ENCODE measurements around the gene FOXP4. TPM values are rescaled to one million over a fixed set of nuclear protein-coding genes. Genes with fewer than 3 reads are reported as not detected.

The FOXP4 gene
- total RNA-seq, 1 donor from 2014 or later, result 27.9 TPM

DNA sequence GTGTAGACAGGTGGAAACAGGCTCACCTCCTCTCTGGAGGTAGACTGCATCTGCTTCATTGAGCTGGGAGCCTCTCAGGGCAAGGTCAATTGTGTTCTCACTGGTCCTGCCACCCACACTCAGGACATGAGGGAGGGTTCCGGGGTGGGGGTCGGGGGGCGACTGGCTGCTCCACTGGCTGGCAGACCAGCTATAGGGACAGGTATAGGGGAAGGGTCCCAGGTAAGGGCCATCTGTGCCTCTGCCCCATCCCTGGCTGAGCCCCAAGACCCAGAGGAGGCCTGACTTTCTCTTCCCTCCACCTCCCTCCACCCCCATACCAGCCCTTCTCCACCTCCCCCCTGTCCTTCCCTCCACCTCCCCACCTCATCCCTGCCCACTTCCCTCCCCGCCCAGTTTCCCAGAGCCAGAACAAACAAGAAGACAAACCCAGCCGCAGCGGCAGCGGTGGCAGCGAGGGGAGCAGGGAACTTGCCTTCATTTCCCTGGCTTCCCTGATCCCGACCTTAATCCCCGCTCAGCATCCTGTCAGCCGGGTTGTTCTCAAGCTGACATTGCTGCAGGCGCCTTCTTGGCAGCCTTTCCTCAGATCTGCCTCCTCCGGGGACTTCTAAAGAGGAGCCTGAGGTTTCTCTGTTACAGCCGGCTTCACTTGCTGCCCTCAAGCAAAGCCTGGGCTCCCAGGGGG, 18.3 kb upstream of the FOXP4 start:
- DNase-seq, result peak; percentile 69
- no peak overlapping the region for H3K4me3 Mint-ChIP-seq (ENCODE audit: unreplicated experiment)
- no peak overlapping the region for H3K27ac Mint-ChIP-seq (ENCODE audit: unreplicated experiment)
- peaks cover 3% of the 10 kb centered on the region for H3K27me3 Mint-ChIP-seq (ENCODE audit: unreplicated experiment)
- no peaks in the 10 kb centered on the region for H3K36me3 Mint-ChIP-seq (ENCODE audit: unreplicated experiment)
- TF ChIP-seq, protein P1, sequence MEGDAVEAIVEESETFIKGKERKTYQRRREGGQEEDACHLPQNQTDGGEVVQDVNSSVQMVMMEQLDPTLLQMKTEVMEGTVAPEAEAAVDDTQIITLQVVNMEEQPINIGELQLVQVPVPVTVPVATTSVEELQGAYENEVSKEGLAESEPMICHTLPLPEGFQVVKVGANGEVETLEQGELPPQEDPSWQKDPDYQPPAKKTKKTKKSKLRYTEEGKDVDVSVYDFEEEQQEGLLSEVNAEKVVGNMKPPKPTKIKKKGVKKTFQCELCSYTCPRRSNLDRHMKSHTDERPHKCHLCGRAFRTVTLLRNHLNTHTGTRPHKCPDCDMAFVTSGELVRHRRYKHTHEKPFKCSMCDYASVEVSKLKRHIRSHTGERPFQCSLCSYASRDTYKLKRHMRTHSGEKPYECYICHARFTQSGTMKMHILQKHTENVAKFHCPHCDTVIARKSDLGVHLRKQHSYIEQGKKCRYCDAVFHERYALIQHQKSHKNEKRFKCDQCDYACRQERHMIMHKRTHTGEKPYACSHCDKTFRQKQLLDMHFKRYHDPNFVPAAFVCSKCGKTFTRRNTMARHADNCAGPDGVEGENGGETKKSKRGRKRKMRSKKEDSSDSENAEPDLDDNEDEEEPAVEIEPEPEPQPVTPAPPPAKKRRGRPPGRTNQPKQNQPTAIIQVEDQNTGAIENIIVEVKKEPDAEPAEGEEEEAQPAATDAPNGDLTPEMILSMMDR (IDR thresholded peaks at IDR 0.05; ENCODE audit: partially characterized antibody, unreplicated experiment), result no peak
- peaks cover 29% of the 10 kb centered on the region for H3K4me1 Mint-ChIP-seq (ENCODE audit: low read depth, unreplicated experiment)
- peaks cover 11% of the 10 kb centered on the region for H3K9me3 Mint-ChIP-seq (ENCODE audit: unreplicated experiment)

DNA sequence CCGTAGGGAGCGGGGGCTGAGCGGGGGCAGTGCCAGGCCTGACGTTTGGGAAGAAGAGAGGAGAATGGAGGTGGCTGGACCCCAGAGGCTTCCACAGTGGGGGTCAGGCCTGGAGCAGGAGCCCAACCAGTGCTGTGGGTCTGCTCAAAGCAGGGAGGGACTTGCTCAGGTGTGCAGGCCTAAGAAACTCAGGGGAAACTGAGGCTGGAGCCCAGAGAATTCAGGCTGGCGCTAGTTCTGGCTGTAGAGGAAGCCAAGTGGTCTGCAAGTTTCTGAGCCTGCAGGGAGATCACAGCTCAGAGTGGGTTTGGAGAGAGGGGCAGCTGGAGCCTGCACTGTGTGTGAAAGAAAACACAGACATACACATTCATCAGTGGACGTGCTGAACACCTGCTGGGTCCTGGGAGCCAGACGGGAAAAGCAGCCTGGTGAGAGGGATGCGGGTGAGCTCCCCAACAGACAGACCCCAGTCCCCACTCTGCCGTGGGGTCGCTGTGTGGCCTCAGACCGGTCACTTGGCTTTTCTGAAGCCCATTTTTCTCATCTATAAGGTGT, 17.7 kb upstream of the FOXP4 start:
- no peak overlapping the region for H3K4me3 Mint-ChIP-seq (ENCODE audit: unreplicated experiment)
- no peak overlapping the region for H3K27ac Mint-ChIP-seq (ENCODE audit: unreplicated experiment)
- TF ChIP-seq, protein P1 (IDR thresholded peaks at IDR 0.05; ENCODE audit: partially characterized antibody, unreplicated experiment), result no peak
- DNase-seq, result no peak
- peaks cover 11% of the 10 kb centered on the region for H3K9me3 Mint-ChIP-seq (ENCODE audit: unreplicated experiment)
- peaks cover 29% of the 10 kb centered on the region for H3K4me1 Mint-ChIP-seq (ENCODE audit: low read depth, unreplicated experiment)
- H3K36me3 Mint-ChIP-seq (ENCODE audit: unreplicated experiment), result no peaks in the 10 kb centered on the region
- H3K27me3 Mint-ChIP-seq (ENCODE audit: unreplicated experiment), result peaks cover 3% of the 10 kb centered on the region

DNA sequence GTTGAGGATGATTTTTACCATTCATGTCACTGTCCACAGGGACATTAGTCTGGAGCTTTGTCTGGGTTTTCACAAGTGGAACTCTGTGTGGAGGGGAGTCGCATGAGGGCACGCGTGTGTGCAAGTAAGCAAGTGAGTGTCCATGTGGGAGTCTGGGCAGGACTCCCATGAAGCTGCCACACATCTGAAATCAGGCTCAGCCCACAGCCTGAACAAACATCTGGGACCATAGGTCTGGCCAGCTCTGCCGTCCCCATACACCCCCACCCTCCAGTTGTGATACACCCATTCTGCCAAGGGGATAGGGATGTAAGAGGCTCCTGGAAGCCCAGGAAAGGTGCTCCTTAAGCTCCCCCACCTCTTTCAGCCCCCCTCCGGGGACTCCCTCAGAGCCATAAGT, 17.1 kb upstream of the FOXP4 start:
- DNase-seq, result no peak
- Mint-ChIP-seq H3K4me1 (ENCODE audit: low read depth, unreplicated experiment) (peaks cover 29% of the 10 kb centered on the region), H3K27ac (ENCODE audit: unreplicated experiment) (no peak overlapping the region), H3K9me3 (ENCODE audit: unreplicated experiment) (peaks cover 11% of the 10 kb centered on the region), H3K36me3 (ENCODE audit: unreplicated experiment) (no peaks in the 10 kb centered on the region), H3K27me3 (ENCODE audit: unreplicated experiment) (peaks cover 3% of the 10 kb centered on the region), H3K4me3 (ENCODE audit: unreplicated experiment) (no peak overlapping the region)
- TF ChIP-seq, protein P1 (IDR thresholded peaks at IDR 0.05; ENCODE audit: partially characterized antibody, unreplicated experiment), result no peak

DNA sequence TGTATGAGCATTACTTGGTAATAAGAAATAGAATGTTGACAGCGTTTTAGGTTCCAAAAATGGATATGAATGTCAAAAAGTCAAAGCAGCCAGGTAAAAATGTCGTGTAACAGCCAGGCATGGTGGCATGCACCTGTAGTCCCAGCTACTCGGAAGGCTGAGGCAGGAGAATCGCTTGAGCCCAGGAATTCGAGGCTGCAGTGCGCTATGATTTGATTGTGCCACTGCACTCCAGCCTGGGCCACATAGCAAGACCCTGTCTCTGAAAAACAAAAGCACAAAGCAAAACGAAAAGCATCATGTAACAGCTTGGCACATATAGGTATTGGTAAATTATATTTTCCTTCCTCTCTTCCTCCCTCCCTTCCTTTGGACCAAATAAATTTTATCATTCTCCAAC, 16.2 kb upstream of the FOXP4 start:
- Mint-ChIP-seq H3K27me3 (ENCODE audit: unreplicated experiment) (peaks cover 3% of the 10 kb centered on the region), H3K4me3 (ENCODE audit: unreplicated experiment) (no peak overlapping the region), H3K36me3 (ENCODE audit: unreplicated experiment) (no peaks in the 10 kb centered on the region), H3K9me3 (ENCODE audit: unreplicated experiment) (peaks cover 11% of the 10 kb centered on the region), H3K4me1 (ENCODE audit: low read depth, unreplicated experiment) (peaks cover 29% of the 10 kb centered on the region), H3K27ac (ENCODE audit: unreplicated experiment) (no peak overlapping the region)
- TF ChIP-seq, protein P1 (IDR thresholded peaks at IDR 0.05; ENCODE audit: partially characterized antibody, unreplicated experiment), result no peak
- DNase-seq, result no peak

- Mint-ChIP-seq H3K9me3 (ENCODE audit: unreplicated experiment) (peaks cover 11% of the 10 kb centered on the region), H3K27me3 (ENCODE audit: unreplicated experiment) (peaks cover 3% of the 10 kb centered on the region), H3K4me3 (ENCODE audit: unreplicated experiment) (no peak overlapping the region), H3K4me1 (ENCODE audit: low read depth, unreplicated experiment) (peaks cover 29% of the 10 kb centered on the region), H3K27ac (ENCODE audit: unreplicated experiment) (no peak overlapping the region), H3K36me3 (ENCODE audit: unreplicated experiment) (no peaks in the 10 kb centered on the region)
- no peak for DNase-seq
- TF ChIP-seq, protein P1 (IDR thresholded peaks at IDR 0.05; ENCODE audit: partially characterized antibody, unreplicated experiment), result no peak
Measured at GRCh38 chr6:41530476-41530875, 15.7 kb upstream of the FOXP4 start.
